ENCODE results near the gene DNAJC6. TPM values are rescaled to one million over a fixed set of nuclear protein-coding genes. Genes with fewer than 3 reads are reported as not detected.

Gene DNAJC6
- total and polyA plus RNA-seq, 2 experiments from 2014 or later, result 6.0 to 11.2 TPM

DNA sequence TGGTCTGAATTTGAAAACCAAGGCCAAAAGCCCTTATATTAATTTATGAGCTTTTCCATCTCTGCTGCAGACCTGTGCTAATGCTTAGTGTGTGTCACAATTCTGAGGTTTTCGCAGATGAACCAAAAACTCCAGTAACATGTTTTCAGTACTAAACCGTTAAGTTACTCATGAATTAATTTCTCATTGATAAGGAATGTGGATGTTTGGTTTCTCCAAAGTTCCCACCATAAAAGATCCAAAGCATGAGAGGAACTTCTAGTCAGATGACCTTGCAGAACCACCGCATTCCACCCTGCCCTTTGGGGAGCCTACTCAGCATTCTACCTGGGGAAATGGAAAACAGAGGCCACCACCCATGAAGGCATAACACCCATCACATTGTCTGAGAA lies 103.6 kb downstream of the DNAJC6 start:
- no peak for TF ChIP-seq EZH2phosphoT487 (IDR thresholded peaks at IDR 0.05; ENCODE audit: low read depth, severe bottlenecking, unreplicated experiment)
- TF ChIP-seq EZH2 (IDR thresholded peaks at IDR 0.05; ENCODE audit: borderline replicate concordance), result no peak
- TF ChIP-seq, protein P1, sequence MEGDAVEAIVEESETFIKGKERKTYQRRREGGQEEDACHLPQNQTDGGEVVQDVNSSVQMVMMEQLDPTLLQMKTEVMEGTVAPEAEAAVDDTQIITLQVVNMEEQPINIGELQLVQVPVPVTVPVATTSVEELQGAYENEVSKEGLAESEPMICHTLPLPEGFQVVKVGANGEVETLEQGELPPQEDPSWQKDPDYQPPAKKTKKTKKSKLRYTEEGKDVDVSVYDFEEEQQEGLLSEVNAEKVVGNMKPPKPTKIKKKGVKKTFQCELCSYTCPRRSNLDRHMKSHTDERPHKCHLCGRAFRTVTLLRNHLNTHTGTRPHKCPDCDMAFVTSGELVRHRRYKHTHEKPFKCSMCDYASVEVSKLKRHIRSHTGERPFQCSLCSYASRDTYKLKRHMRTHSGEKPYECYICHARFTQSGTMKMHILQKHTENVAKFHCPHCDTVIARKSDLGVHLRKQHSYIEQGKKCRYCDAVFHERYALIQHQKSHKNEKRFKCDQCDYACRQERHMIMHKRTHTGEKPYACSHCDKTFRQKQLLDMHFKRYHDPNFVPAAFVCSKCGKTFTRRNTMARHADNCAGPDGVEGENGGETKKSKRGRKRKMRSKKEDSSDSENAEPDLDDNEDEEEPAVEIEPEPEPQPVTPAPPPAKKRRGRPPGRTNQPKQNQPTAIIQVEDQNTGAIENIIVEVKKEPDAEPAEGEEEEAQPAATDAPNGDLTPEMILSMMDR (IDR thresholded peaks at IDR 0.05; ENCODE audit: poor library complexity), result no peak
- Histone ChIP-seq H3K9me2 (replicated peaks; ENCODE audit: insufficient read depth) (no peaks in the 10 kb centered on the region), H3K27me3 (no peaks in the 10 kb centered on the region), H3K9me3 (ENCODE audit: low read depth) (no peaks in the 10 kb centered on the region), H3K36me3 (replicated peaks; ENCODE audit: insufficient read depth, low read depth) (no peaks in the 10 kb centered on the region), H2AFZ (no peak overlapping the region), H4K20me1 (ENCODE audit: insufficient read depth, poor library complexity, severe bottlenecking) (no peaks in the 10 kb centered on the region), H3K79me2 (no peaks in the 10 kb centered on the region), H3K4me3 (no peak overlapping the region), H3K4me1 (ENCODE audit: insufficient read depth) (peaks cover 5% of the 10 kb centered on the region), H3K27ac (no peak overlapping the region), H3K4me2 (no peak overlapping the region)
- WGBS (ENCODE audit: low lambda C conversion rate, missing lambda C conversion rate), result 93% methylated on average over 3 of the region's 3 CpGs
- DNase-seq (ENCODE audit: low spot score), result no peak

DNA sequence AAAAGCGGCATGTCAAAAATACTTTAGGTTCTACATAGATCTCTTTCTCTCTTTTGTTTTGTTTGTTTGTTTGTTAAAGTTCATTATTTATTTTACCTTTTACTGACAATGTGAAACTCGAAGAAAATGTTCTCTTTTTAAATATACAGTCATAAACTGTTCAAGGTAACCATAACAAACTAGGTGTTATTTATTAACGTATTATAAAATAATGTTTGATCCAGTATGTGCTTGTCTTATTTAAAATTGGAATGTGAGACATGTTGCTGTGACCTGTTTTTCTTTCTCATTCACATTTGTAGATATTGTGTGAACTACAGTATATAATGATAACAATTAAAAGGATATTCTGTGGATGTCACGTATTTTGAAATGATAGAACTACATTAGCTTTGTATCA lies 105.2 kb downstream of the DNAJC6 start:
- Histone ChIP-seq H3K9me3 (ENCODE audit: low read depth) (no peaks in the 10 kb centered on the region), H4K20me1 (ENCODE audit: insufficient read depth, poor library complexity, severe bottlenecking) (no peaks in the 10 kb centered on the region), H3K9me2 (replicated peaks; ENCODE audit: insufficient read depth) (no peaks in the 10 kb centered on the region), H3K27me3 (no peaks in the 10 kb centered on the region), H3K4me1 (ENCODE audit: insufficient read depth) (peaks cover 19% of the 10 kb centered on the region), H3K4me2 (no peak overlapping the region), H2AFZ (no peak overlapping the region), H3K36me3 (replicated peaks; ENCODE audit: insufficient read depth, low read depth) (no peaks in the 10 kb centered on the region), H3K27ac (no peak overlapping the region), H3K4me3 (no peak overlapping the region), H3K79me2 (no peaks in the 10 kb centered on the region)
- DNase-seq (ENCODE audit: low spot score), result no peak
- TF ChIP-seq, protein P1 (IDR thresholded peaks at IDR 0.05; ENCODE audit: poor library complexity), result no peak
- no peak for TF ChIP-seq EZH2phosphoT487 (IDR thresholded peaks at IDR 0.05; ENCODE audit: low read depth, severe bottlenecking, unreplicated experiment)
- no peak for TF ChIP-seq EZH2 (IDR thresholded peaks at IDR 0.05; ENCODE audit: borderline replicate concordance)
- 88% methylated on average over 4 of the region's 4 CpGs for WGBS (ENCODE audit: low lambda C conversion rate, missing lambda C conversion rate)

DNA sequence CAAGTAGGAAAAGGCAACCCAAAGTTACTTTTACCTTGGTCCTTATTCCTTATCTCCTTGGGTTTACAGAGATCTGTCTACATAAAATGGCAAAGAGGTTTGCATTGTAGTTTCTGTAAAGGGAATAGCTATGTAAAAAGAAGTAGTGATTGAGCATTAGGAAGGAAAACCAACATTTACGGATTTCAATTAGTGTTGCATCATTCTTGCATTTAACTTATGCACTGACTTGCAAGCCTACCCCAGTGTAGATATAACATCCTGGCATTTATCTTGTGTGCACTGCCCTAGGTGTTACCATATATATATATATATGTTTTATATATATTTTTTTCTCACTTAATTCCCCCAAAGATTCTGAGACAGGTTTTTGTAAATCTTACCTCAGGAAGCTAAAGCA lies 107.4 kb downstream of the DNAJC6 start:
- Histone ChIP-seq H3K79me2 (peaks cover 5% of the 10 kb centered on the region), H3K4me2 (no peak overlapping the region), H3K27me3 (no peaks in the 10 kb centered on the region), H3K36me3 (replicated peaks; ENCODE audit: insufficient read depth, low read depth) (no peaks in the 10 kb centered on the region), H3K27ac (no peak overlapping the region), H4K20me1 (ENCODE audit: insufficient read depth, poor library complexity, severe bottlenecking) (no peaks in the 10 kb centered on the region), H2AFZ (no peak overlapping the region), H3K4me1 (ENCODE audit: insufficient read depth) (peaks cover 14% of the 10 kb centered on the region), H3K9me2 (replicated peaks; ENCODE audit: insufficient read depth) (no peaks in the 10 kb centered on the region), H3K4me3 (no peak overlapping the region), H3K9me3 (ENCODE audit: low read depth) (no peaks in the 10 kb centered on the region)
- DNase-seq (ENCODE audit: low spot score), result no peak
- TF ChIP-seq EZH2 (IDR thresholded peaks at IDR 0.05; ENCODE audit: borderline replicate concordance), result no peak
- TF ChIP-seq, protein P1 (IDR thresholded peaks at IDR 0.05; ENCODE audit: poor library complexity), result no peak
- no peak for TF ChIP-seq EZH2phosphoT487 (IDR thresholded peaks at IDR 0.05; ENCODE audit: low read depth, severe bottlenecking, unreplicated experiment)
- WGBS (ENCODE audit: low lambda C conversion rate, missing lambda C conversion rate), result 96% methylated on average over 1 of the region's 1 CpG

DNA sequence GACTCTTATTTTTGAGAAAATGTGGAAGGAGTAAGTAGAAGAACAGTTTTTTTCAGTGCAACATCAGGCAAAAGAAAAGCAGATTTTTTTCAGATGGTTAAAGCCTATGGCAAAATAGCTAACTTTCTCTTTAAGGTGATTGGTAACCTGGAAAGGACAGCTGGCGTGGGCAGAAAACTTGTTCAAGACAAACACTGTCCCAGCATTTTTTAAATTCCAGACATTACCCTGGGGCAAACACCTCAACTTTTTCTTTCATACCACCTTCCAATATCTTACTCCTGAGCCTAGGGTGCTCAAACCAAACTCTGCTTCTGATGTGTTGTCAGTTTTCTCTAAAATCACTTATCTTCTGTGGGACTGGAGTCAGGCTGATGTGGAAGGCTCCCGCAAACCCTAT lies 108.4 kb downstream of the DNAJC6 start:
- TF ChIP-seq EZH2 (IDR thresholded peaks at IDR 0.05; ENCODE audit: borderline replicate concordance) (no peak), EZH2phosphoT487 (IDR thresholded peaks at IDR 0.05; ENCODE audit: low read depth, severe bottlenecking, unreplicated experiment) (no peak)
- TF ChIP-seq, protein P1 (IDR thresholded peaks at IDR 0.05; ENCODE audit: poor library complexity), result no peak
- peak overlapping the region; percentile 24 for H3K27ac ChIP-seq
- no peaks in the 10 kb centered on the region for H4K20me1 ChIP-seq (ENCODE audit: insufficient read depth, poor library complexity, severe bottlenecking)
- H3K4me1 ChIP-seq (ENCODE audit: insufficient read depth), result peaks cover 23% of the 10 kb centered on the region
- H3K4me2 ChIP-seq, result peak overlapping the region; percentile 50
- 57% methylated on average over 2 of the region's 2 CpGs for WGBS (ENCODE audit: low lambda C conversion rate, missing lambda C conversion rate)
- no peaks in the 10 kb centered on the region for H3K9me2 ChIP-seq (replicated peaks; ENCODE audit: insufficient read depth)
- H3K36me3 ChIP-seq (replicated peaks; ENCODE audit: insufficient read depth, low read depth), result no peaks in the 10 kb centered on the region
- H3K9me3 ChIP-seq (ENCODE audit: low read depth), result no peaks in the 10 kb centered on the region
- no peaks in the 10 kb centered on the region for H3K27me3 ChIP-seq
- DNase-seq (ENCODE audit: low spot score), result no peak
- no peak overlapping the region for H2AFZ ChIP-seq
- no peak overlapping the region for H3K4me3 ChIP-seq
- peaks cover 15% of the 10 kb centered on the region for H3K79me2 ChIP-seq

All from hepatocyte (in vitro differentiated cells).